ENCODE data around the gene SLC6A12. TPM values are rescaled to one million over a fixed set of nuclear protein-coding genes. Genes with fewer than 3 reads are reported as not detected.

The SLC6A12 gene
- polyA plus RNA-seq, 1 donor (not counting 4 experiments of a cell fraction or from before 2014, with no cell fraction given): not detected

DNA sequence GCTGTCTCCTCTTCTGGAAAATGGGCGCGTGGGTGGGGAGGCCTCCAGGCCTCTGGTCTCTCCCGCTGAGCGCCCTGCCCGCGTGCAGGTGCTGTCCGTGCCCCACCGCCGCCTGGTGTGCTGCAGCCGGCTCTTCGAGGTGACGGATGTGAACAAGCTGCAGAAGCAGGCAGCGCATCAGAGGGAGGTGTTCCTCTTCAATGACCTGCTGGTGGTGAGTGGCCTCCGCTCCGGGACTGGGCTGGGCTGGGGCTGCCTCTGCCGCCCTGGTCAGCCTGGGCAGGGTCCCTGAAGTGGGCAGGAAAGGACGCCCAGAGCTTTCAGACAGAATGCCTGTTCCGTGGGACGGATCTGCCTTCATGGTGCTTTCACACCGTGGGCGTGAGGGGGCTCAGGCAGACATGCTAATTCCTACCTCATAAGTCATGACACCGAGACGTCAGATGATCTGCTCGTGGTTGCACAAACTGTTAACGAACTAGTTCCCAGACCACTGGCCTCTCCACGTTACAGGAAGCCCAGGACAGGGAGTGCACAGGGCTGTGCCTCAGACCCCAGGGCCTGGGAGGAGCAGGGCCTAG is 50.5 kb downstream of the SLC6A12 start:
- no peak overlapping the region for H3K4me2 ChIP-seq (ENCODE audit: control insufficient read depth, extremely low read depth, insufficient read depth, low read depth, low read length)
- no peaks in the 10 kb centered on the region for H3K9me1 ChIP-seq (ENCODE audit: control insufficient read depth, extremely low read depth, insufficient read depth, low read length)
- FAIRE-seq (no peak), DNase-seq (ENCODE audit: low read depth, low spot score) (no peak)
- H3K27ac ChIP-seq (ENCODE audit: control insufficient read depth, insufficient read depth, low read length): no peak overlapping the region
- no peaks in the 10 kb centered on the region for H3K79me2 ChIP-seq (ENCODE audit: control insufficient read depth, insufficient read depth, low read length)
- peaks cover 15% of the 10 kb centered on the region for H3K27me3 ChIP-seq (ENCODE audit: control insufficient read depth, extremely low read depth, insufficient read depth, low read length)
- H3K9me3 ChIP-seq (ENCODE audit: control insufficient read depth, low read depth, low read length): no peaks in the 10 kb centered on the region
- dilution Hi-C loops (cut with MboI; ENCODE audit: extremely low pct_ligation_motif_present, low sequenced_read_pairs): no loop called here
- H2AFZ ChIP-seq (ENCODE audit: control insufficient read depth, low read length): no peak overlapping the region
- no peak overlapping the region for H3K9ac ChIP-seq (ENCODE audit: control insufficient read depth, extremely low read depth, insufficient read depth, low read length)
- no peaks in the 10 kb centered on the region for H3K4me1 ChIP-seq (ENCODE audit: control insufficient read depth, extremely low read depth, insufficient read depth, low read length)
- no peaks in the 10 kb centered on the region for H3K36me3 ChIP-seq (ENCODE audit: control insufficient read depth in 2 of 2, extremely low read depth in 1 of 2, insufficient read depth in 2 of 2, low read length in 2 of 2)
- no peak overlapping the region for H3K4me3 ChIP-seq (ENCODE audit: control insufficient read depth in 2 of 3, extremely low read depth in 1 of 3, insufficient read depth in 2 of 3, low read depth in 1 of 3, low read length in 3 of 3)
- no peaks in the 10 kb centered on the region for H4K20me1 ChIP-seq (ENCODE audit: control insufficient read depth, extremely low read depth, insufficient read depth, low read length)
- TF ChIP-seq EZH2 (IDR thresholded peaks at IDR 0.05; ENCODE audit: low read length): no peak
- TF ChIP-seq, protein P1, sequence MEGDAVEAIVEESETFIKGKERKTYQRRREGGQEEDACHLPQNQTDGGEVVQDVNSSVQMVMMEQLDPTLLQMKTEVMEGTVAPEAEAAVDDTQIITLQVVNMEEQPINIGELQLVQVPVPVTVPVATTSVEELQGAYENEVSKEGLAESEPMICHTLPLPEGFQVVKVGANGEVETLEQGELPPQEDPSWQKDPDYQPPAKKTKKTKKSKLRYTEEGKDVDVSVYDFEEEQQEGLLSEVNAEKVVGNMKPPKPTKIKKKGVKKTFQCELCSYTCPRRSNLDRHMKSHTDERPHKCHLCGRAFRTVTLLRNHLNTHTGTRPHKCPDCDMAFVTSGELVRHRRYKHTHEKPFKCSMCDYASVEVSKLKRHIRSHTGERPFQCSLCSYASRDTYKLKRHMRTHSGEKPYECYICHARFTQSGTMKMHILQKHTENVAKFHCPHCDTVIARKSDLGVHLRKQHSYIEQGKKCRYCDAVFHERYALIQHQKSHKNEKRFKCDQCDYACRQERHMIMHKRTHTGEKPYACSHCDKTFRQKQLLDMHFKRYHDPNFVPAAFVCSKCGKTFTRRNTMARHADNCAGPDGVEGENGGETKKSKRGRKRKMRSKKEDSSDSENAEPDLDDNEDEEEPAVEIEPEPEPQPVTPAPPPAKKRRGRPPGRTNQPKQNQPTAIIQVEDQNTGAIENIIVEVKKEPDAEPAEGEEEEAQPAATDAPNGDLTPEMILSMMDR (optimal IDR thresholded peaks at IDR 0.05 in 1 of 3, IDR thresholded peaks at IDR 0.05 in 1 of 3, conservative IDR thresholded peaks at IDR 0.05 in 1 of 3; ENCODE audit: extremely low read depth in 1 of 3, insufficient read depth in 2 of 3, low read length in 3 of 3): no peak

DNA sequence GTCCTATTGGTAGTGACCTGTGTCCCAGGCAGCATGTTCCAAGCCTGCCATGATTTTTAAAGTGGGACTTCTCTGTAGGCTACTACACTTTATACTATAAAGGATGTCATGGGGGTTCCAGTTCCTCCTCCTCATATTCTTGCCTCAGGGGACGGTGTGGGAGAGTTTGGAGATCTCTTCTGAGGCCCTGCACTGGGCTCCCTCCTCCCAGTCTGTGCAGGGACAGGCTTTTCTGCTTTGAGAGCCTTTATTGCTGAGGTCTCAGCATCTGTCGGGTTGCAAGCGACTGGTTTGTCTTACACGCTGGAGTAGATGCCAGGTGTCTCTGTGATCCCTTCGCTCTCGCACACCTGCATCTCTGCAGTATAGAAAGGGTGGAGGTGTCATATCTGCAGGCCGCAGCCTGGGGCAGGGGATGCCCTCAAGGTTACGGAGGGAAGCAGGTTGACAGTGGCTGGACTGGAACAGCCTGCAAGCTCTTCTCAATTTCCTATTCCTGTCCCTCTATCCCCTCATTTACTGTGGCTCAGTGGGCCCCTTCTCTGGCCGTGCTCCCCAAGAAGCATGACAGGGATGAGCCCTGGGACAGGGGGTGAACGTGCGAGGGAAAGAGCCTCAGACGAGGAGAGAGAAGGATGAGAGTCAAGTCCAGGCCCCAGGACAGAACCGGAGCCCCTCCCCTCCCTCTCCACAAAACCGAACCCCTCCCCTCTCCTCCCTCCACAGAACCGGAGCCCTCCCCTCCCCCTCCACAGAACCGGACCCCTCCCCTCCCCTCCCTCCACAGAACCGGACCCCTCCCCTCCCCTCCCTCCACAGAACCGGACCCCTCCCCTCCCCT is 51.3 kb downstream of the SLC6A12 start:
- H3K9me1 ChIP-seq (ENCODE audit: control insufficient read depth, extremely low read depth, insufficient read depth, low read length): no peaks in the 10 kb centered on the region

More for the DNA sequence above, 51.3 kb downstream of the SLC6A12 start:
- no peaks in the 10 kb centered on the region for H3K4me1 ChIP-seq (ENCODE audit: control insufficient read depth, extremely low read depth, insufficient read depth, low read length)
- no peaks in the 10 kb centered on the region for H3K79me2 ChIP-seq (ENCODE audit: control insufficient read depth, insufficient read depth, low read length)
- DNase-seq (ENCODE audit: low read depth, low spot score): no peak
- dilution Hi-C loops (cut with MboI; ENCODE audit: extremely low pct_ligation_motif_present, low sequenced_read_pairs): no loop called here
- H3K27me3 ChIP-seq (ENCODE audit: control insufficient read depth, extremely low read depth, insufficient read depth, low read length): peaks cover 10% of the 10 kb centered on the region
- no peak overlapping the region for H3K4me2 ChIP-seq (ENCODE audit: control insufficient read depth, extremely low read depth, insufficient read depth, low read depth, low read length)
- H3K9me3 ChIP-seq (ENCODE audit: control insufficient read depth, low read depth, low read length): no peaks in the 10 kb centered on the region
- no peaks in the 10 kb centered on the region for H3K36me3 ChIP-seq (ENCODE audit: control insufficient read depth in 2 of 2, extremely low read depth in 1 of 2, insufficient read depth in 2 of 2, low read length in 2 of 2)
- H4K20me1 ChIP-seq (ENCODE audit: control insufficient read depth, extremely low read depth, insufficient read depth, low read length): no peaks in the 10 kb centered on the region
- no peak overlapping the region for H3K4me3 ChIP-seq (ENCODE audit: control insufficient read depth in 2 of 3, extremely low read depth in 1 of 3, insufficient read depth in 2 of 3, low read depth in 1 of 3, low read length in 3 of 3)
- no peak for FAIRE-seq
- no peak overlapping the region for H3K9ac ChIP-seq (ENCODE audit: control insufficient read depth, extremely low read depth, insufficient read depth, low read length)
- H2AFZ ChIP-seq (ENCODE audit: control insufficient read depth, low read length): no peak overlapping the region
- TF ChIP-seq, protein P1 (optimal IDR thresholded peaks at IDR 0.05 in 1 of 3, IDR thresholded peaks at IDR 0.05 in 1 of 3, conservative IDR thresholded peaks at IDR 0.05 in 1 of 3; ENCODE audit: extremely low read depth in 1 of 3, insufficient read depth in 2 of 3, low read length in 3 of 3): no peak
- no peak for TF ChIP-seq EZH2 (IDR thresholded peaks at IDR 0.05; ENCODE audit: low read length)
- H3K27ac ChIP-seq (ENCODE audit: control insufficient read depth, insufficient read depth, low read length): no peak overlapping the region
